Left ventricle myocardium superior (tissue), 1 donor: ENCODE data around the gene SPTLC2. TPM values are rescaled to one million over a fixed set of nuclear protein-coding genes. Genes with fewer than 3 reads are reported as not detected.

Experiments
- ATAC-seq: fragments of 200-7000 bp; cut with Tn5 transposase; one replicate; pipeline ENCODE4 v1.9.1; 2020; ENCODE audit warnings: mild to moderate bottlenecking, moderate library complexity
- DNase-seq: peaks from one replicate; pipeline ENCODE4 v3.0.0-alpha.2; 2020
- intact Hi-C: fragments of 100-400 bp; cut with micrococcal nuclease; formaldehyde crosslinking; loops from one replicate; pipeline ENCODE4 v1.11.0; 2022
- total RNA-seq: library from RNA; stranded (reverse); fragmentation: NEBNext Ultra II Directional; extraction: Animal tissue kit (Norgen Biotek cat#: 25700); gene quantifications from one replicate; pipeline ENCODE4 v1.2.1, GENCODE V29; 2021
- donor health status: DM: no; HTN: yes; CAD: no; lungs with severe emphysema.

Gene SPTLC2
- total RNA-seq, 1 donor from 2014 or later = 10.9 TPM

DNA sequence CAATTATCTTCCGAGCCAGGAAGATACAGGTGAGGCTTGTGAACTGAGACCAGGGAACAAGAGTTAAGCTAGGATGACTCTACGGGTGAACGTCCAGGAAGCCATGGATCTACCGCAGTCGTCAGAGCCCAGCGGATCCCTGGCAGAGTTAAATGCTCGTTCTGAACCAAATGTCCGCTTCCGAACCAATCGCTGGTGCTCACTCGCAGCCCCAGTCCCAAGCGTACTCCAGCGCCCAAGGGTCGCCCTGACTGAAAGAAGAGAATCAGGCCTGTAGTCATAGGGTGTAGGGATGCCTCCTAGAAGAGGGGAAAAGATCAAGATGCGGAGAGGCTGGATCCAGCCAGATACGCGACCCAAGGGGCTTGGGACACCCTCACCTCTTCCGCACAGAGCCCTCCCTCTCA lies 159.3 kb downstream of the SPTLC2 start:
- intact Hi-C loops = loop anchor here (10.0 kb wide), 1 partner anchor 98 kb away; no protein-coding TSS in a partner anchor
- ATAC-seq = no peak

More for the DNA sequence above, 159.3 kb downstream of the SPTLC2 start:
- DNase-seq = no peak

Other genes starting within 250 kb of the SPTLC2 start
- gene TMED8, start 239.5 kb downstream of the SPTLC2 start, total RNA-seq = 5.6 TPM
- gene SAMD15, start 239.3 kb downstream of the SPTLC2 start, total RNA-seq = 0.77 TPM
- gene NOXRED1, start 193.1 kb downstream of the SPTLC2 start, total RNA-seq = 0.15 TPM
- gene VIPAS39, start 159.0 kb downstream of the SPTLC2 start, total RNA-seq = 12.6 TPM
- gene AHSA1, start 158.5 kb downstream of the SPTLC2 start, total RNA-seq = 231 TPM
- gene ISM2, start 117.8 kb downstream of the SPTLC2 start, total RNA-seq = 0.25 TPM
- 12.8 TPM for gene ALKBH1, start 91.4 kb upstream of the SPTLC2 start, total RNA-seq
- 201 TPM for gene SLIRP, start 91.5 kb upstream of the SPTLC2 start, total RNA-seq
- 49.8 TPM for gene SNW1, start 144.5 kb upstream of the SPTLC2 start, total RNA-seq
- 11.0 TPM for gene ADCK1, start 183.5 kb upstream of the SPTLC2 start, total RNA-seq